Kidney glomerular epithelial cell (primary cell): ENCODE data around the gene CCDC146.
"Not testable (repeated sequence)": the region's sequence is repeated elsewhere in the genome, so short reads cannot be mapped to it uniquely, and the experiment has no call there.

Source experiments
- DNase-seq: peaks from one replicate; lab custom pipeline; 2025; lab: John Stamatoyannopoulos, UW

CCDC146 gene

DNA sequence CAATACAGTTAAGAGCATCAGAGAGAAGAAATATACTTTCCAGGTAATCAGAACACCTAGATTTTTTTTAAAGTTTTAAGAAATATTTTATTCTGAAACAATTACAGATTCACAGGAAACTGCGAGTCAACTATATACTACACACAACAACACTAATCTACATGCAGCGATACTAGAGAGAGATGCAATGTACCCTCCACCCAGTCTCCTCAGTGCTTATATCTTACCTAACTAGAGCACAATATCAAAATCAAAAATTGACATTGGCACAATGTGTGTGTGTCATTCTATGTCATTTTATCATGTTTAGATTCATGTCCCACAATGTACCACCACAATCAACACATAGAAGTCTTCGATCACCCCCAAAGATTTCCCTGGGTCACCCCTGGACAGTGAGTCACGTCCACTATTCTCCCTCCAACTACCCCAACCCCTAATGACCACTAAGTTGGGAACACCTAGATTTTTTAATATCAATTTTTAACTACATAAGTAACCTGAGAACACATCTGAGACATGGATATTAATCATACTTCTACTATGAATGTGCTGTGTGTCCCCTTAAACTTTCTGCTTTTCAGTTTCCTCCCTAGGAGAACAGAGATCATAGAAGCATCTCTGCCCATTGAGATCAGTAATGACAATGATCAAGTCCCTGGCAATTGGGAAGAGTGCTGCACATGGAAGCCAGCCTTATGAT lies 207.2 kb downstream of the CCDC146 start:
- DNase-seq: no peak

DNA sequence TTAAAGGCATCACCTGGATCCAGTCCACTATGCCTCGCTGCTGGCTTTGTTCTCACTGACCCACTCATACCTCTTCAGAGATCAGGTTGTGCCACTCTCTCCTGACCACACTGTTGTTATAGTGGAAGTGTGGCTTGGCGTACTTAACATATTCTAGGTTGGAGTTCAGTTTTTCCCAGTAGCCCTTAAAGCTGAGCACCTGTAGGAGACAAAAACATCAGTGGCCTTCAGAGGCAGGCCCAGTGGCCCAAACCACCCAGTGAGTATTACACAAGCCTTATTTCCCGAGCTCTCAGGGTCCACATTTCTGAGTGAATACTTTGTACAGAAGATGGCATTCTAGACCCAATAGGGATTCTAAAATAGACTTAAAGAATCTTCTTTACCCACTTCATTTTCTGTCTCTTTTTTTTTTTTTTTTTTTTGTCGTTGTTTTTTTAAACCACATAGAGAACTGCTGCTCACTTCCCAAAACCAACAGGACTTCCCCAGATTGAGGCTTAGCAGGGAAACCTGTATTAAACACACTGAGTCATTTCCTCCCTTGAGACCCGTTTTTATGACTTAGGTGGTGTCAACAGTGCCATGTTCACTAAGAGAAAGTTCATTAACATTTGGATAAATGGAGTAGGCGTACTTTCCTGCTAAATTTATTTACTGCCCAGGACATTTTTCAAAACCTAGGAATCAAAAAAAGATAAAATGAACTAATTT lies 207.9 kb downstream of the CCDC146 start:
- no peak for DNase-seq

DNA sequence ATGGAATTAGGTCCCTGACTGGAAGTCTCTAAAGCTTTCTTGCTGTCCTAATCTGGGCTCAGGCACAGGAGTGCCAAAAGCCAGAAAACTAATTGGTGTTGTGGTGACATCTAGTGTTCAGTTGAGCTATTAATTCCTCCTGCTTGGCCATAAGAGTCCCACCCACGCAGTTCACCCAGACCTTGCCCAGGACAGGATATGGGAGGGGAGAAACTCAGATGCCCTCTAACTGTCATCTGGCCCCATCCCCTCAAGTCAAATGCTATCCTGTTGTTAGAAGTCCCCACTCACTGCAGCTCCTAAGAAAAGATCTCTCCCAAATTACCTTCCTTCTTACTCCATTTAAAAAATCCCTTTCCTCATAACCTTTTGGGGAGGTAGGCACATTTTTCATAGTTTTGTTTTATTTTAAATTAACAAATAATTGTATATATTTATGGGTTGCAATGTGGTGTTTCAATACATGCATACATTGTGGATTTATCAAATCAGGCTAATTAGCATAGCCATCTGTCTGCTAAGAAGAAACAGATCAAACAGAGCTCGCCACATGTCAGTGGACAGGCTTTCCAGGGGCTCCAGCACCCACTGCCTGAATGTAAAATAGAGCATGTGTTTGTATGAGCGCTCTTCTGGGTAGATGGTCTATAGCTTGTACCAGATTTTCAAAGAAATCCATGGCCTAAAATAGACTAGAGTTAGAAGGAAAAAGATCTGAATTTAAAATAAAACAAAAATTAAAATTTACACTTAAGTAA lies 209.7 kb downstream of the CCDC146 start:
- DNase-seq: peak; percentile 83

DNA sequence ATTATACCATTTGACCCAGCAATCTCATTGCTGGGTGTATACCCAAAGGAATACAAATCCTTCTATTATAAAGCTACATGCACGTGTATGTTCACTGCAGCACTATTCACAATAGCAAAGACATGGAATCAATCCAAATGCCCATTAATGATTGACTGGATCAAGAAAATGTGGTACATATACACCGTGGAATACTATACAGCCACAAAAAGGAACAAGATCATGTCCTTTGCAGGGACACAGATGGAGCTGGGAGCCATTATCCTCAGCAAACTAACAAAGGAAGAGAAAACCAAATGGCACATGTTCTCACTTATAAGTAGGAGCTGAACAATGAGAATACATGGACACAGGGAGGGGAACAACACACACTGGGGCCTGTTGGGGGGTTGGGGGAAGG lies 211.6 kb downstream of the CCDC146 start:
- DNase-seq: not testable (repeated sequence)

DNA sequence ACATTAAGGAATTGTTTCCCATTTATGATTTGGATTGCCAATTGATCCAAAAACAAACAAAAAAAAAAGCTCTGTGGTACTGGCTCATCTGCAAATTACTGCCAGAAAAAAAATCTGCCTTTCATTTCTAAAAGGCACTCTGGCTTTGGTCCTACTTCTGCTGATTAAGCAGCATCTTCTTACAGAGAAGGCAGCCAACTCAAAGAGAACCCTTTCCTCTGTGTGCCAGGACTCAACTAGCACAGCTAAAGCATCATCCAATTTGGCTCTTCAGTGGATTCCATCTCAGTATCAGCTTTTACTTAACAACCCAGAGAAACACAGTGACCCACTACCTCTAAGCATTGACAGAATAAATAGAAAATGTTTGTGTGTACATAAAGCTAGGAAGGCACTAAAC lies 213.2 kb downstream of the CCDC146 start:
- DNase-seq: no peak

DNA sequence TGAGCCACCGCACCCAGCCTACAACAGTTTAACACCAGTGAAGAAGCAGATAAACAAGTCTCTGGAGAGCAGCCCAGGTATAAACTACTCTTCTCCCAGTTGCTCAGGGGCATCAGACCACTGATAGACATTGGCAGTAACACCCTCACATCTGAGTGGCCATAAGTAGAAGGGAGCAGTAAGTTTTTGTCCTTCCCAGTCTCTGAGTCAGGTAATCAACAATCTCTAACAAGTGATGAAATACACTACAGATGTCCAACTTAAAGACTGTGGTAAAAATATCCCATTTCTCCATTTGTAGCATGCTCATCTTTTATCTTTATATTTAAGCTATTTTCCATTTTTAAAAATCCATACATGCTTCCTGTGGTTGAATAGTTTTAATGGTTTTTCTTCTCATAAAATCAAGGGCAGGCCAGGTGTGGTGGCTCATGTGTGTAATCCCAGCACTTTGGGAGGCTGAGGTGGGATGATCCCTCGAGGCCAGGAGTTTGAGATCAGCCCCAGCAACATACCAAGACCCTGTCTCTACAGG lies 215.1 kb downstream of the CCDC146 start:
- no peak for DNase-seq

DNA sequence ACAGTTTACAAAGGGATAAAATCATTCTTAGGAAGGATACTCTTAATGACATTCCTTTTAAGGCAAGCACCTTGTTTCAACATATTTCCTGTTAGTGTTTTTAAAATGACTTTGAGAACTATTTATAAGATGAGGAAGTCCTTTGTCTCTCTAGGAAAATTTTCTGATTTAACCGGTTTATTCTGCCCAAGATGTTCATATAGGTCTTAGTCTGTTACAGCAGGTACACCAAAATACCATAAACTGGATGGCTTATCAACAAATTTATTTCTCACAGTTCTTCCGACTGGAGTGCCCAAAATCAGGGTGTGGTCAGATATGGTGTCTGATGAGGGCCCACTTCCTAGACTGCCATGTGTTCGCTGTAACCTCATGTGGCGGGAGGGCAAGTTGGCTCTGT lies 215.8 kb downstream of the CCDC146 start:
- no peak for DNase-seq

DNA sequence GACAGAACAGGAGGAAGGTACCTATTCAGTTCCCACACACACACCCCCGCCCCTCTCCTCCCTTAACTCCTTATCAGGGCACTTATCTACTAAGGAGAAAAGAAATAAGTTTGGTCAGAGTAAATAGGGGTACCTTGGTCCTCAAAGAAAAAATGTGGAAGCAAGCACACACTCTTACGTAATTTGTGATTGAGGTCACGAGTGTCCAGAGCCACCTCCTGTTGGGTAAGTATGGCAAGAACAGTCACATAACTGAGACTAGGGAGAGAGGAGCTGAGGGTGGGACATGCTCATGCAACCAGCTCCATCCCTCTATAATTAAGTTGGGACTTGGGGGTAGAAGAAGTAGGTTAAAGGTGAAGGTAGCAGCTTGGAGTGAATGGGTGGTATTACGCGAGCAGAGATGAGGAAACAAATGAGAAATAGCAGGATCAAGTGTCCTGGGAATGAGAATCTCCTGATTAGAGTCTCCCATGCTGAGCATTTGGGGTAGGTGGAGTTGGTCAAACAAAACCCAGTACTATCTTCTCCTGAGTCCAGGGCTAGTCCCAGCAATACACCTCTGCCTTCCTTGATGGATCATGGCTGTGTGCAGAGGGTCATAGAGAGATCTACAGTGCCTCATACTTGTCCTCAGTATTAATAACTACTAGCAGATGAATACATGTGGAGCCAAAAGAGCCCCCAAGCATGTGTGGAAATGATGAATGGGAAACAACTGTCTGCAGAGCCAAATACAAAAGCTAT lies 216.6 kb downstream of the CCDC146 start:
- no peak for DNase-seq

DNA sequence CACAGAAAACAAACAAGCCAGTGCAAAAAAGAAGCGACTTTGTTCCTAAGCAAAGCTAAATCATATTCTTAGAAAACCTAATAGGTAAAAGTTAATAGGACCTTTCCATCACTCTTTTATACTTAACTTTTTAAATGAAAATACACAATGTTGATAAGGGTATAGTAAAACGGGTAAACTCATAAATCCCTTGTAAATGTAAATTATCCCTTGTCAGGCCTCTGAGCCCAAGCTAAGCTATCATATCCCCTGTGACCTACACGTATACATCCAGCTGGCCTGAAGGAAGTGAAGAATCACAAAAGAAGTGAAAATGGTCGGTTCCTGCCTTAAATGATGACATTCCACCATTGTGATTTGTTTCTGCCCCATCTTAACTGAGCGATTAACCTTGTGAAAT lies 217.3 kb downstream of the CCDC146 start:
- no peak for DNase-seq
